Testis (tissue), 2 donors: Measurements from ENCODE around the gene TBC1D22A.

Experiments
- CTCF ChIP-seq, 3 experiments: fragments of 450-650 bp in 2 of 3; fragments of 200-600 bp in 1 of 3; sonication (generic) in 1 of 3; IDR thresholded peaks; one replicate each; pipeline ENCODE4 v1.5.1; 2016 to 2019; ENCODE audit warnings: antibody characterized with exemption in 3 of 3, mild to moderate bottlenecking in 2 of 3, moderate library complexity in 1 of 3
- POLR2A ChIP-seq: fragments of 450-650 bp; IDR thresholded peaks from one replicate; pipeline ENCODE4 v1.6.1; 2017; ENCODE audit warnings: antibody characterized with exemption, mild to moderate bottlenecking, moderate library complexity

- TF ChIP-seq CTCF (IDR thresholded peaks at IDR 0.05) (no peak), POLR2A (no peak)
These were observed 5.3 kb upstream of the TBC1D22A start for GRCh38 chr22:46757104-46757503.
